Lung (tissue), 12 donors: ENCODE data around the gene ASIP. TPM values are rescaled to one million over a fixed set of nuclear protein-coding genes. Genes with fewer than 3 reads are reported as not detected.
"Not testable (repeated sequence)": the region's sequence is repeated elsewhere in the genome, so short reads cannot be mapped to it uniquely, and the experiment has no call there.

Experiments
- ATAC-seq: fragments of 200-7000 bp; cut with Tn5 transposase; one replicate; pipeline ENCODE4 v1.9.1; 2020; ENCODE audit warnings: moderate number of reproducible peaks; ENCODE audit not compliant: insufficient read depth, low FRiP score
- DNase-seq, 3 donors: peaks; one replicate each; pipeline ENCODE4 v3.0.0-alpha.2; 2013 to 2017
- H3K27ac ChIP-seq, 2 donors: one replicate each; pipeline ENCODE4 v1.5.1; 2013; ENCODE audit warnings: mild to moderate bottlenecking in 2 of 2, moderate library complexity in 2 of 2, control low read depth in 1 of 2, inconsistent platforms in 1 of 2, low read depth in 1 of 2, low read length in 1 of 2
- H3K27me3 ChIP-seq, 3 donors: one replicate each; pipeline ENCODE4 v1.5.1; 2013; ENCODE audit warnings: low read length in 2 of 3; ENCODE audit not compliant: control insufficient read depth in 3 of 3, insufficient read depth in 3 of 3
- H3K36me3 ChIP-seq, 4 donors: one replicate each; pipeline ENCODE4 v1.5.1; 2013; ENCODE audit warnings: low read length in 4 of 4, mild to moderate bottlenecking in 1 of 4, moderate library complexity in 1 of 4; ENCODE audit not compliant: control insufficient read depth in 4 of 4, insufficient read depth in 4 of 4
- H3K4me1 ChIP-seq, 5 donors: one replicate each; pipeline ENCODE4 v1.5.1; 2013; ENCODE audit warnings: low read length in 5 of 5, mild to moderate bottlenecking in 2 of 5, moderate library complexity in 1 of 5; ENCODE audit not compliant: control insufficient read depth in 5 of 5, insufficient read depth in 5 of 5
- H3K4me3 ChIP-seq: one replicate; pipeline ENCODE4 v1.5.1; 2013; ENCODE audit warnings: mild to moderate bottlenecking, control low read depth, moderate library complexity
- H3K9ac ChIP-seq, 2 donors: one replicate each; pipeline ENCODE4 v1.5.1; 2013; ENCODE audit warnings: low read length in 2 of 2, control low read depth in 1 of 2; ENCODE audit not compliant: insufficient read depth in 1 of 2
- H3K9me3 ChIP-seq, 4 donors: one replicate each; pipeline ENCODE4 v1.5.1; 2013; ENCODE audit warnings: low read length in 3 of 4, mild to moderate bottlenecking in 1 of 4, moderate library complexity in 1 of 4; ENCODE audit not compliant: control insufficient read depth in 4 of 4, insufficient read depth in 3 of 4
- WGBS, 2 donors: extraction: QIAGEN DNeasy Blood & Tissue Kit; methylation state at CpG; one replicate each; pipeline ENCODE4 v1.1.7; 2013; 5-methylcytosine and 5-hydroxymethylcytosine counted together
- polyA plus RNA-seq, 2 donors: library from polyadenylated mRNA; stranded (reverse); fragments of 200-250 nt; gene quantifications; one replicate each; pipeline ENCODE4 v1.2.1, GENCODE V29; 2013
- total RNA-seq, 2 donors: library from RNA; depleted of rRNA in 1 of 2; stranded (reverse); fragments of >200 nt in 1 of 2; gene quantifications; one replicate each; pipeline ENCODE4 v1.2.1, GENCODE V29; 2014 to 2021
- TF ChIP-seq, protein P1 (sequence below): IDR thresholded peaks from 2 replicates; pipeline ENCODE4 v1.5.1; 2012; ENCODE audit warnings: mild to moderate bottlenecking; ENCODE audit errors: control extremely low read depth, extremely low read depth
- donor health status: control.
- donor health status: control.
- donor health status: Bipolar disorder and iron deficiency.
- donor health status: healthy.
- donor health status: DM: yes; HTN: yes; CAD: no.

ASIP gene
- total and polyA plus RNA-seq, 4 donors: 0.15 to 0.87 TPM; not detected in 2

DNA sequence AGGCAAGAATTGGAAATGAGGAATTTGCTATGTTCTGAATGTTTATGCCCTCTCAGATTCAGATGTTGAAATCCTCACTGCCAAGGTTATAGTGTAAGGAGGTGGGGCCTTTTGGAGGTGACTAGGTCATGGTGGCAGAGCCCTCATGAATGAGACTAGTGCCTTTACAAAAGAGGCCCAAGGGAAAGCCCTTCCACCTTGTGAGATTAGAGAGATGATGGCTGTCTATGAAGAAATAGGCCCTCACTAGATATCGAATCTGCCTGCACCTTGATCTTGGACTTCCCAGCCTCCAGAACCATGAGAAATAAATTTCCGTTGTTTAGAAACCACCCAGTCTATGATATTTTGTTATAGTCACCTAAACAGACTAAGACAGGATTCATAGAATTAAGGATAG is 10.4 kb downstream of the ASIP start:
- no peaks in the 10 kb centered on the region for H3K27me3 ChIP-seq
- no peaks in the 10 kb centered on the region for H3K9me3 ChIP-seq
- H3K27ac ChIP-seq: no peak overlapping the region
- H3K4me3 ChIP-seq: no peak overlapping the region
- H3K9ac ChIP-seq: no peak overlapping the region
- no peaks in the 10 kb centered on the region for H3K4me1 ChIP-seq
- TF ChIP-seq, protein P1, sequence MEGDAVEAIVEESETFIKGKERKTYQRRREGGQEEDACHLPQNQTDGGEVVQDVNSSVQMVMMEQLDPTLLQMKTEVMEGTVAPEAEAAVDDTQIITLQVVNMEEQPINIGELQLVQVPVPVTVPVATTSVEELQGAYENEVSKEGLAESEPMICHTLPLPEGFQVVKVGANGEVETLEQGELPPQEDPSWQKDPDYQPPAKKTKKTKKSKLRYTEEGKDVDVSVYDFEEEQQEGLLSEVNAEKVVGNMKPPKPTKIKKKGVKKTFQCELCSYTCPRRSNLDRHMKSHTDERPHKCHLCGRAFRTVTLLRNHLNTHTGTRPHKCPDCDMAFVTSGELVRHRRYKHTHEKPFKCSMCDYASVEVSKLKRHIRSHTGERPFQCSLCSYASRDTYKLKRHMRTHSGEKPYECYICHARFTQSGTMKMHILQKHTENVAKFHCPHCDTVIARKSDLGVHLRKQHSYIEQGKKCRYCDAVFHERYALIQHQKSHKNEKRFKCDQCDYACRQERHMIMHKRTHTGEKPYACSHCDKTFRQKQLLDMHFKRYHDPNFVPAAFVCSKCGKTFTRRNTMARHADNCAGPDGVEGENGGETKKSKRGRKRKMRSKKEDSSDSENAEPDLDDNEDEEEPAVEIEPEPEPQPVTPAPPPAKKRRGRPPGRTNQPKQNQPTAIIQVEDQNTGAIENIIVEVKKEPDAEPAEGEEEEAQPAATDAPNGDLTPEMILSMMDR: no peak
- WGBS, 2 donors: 98 to 99% methylated on average over 2 of the region's 2 CpGs
- no peak for ATAC-seq
- no peaks in the 10 kb centered on the region for H3K36me3 ChIP-seq
- no peak for DNase-seq

DNA sequence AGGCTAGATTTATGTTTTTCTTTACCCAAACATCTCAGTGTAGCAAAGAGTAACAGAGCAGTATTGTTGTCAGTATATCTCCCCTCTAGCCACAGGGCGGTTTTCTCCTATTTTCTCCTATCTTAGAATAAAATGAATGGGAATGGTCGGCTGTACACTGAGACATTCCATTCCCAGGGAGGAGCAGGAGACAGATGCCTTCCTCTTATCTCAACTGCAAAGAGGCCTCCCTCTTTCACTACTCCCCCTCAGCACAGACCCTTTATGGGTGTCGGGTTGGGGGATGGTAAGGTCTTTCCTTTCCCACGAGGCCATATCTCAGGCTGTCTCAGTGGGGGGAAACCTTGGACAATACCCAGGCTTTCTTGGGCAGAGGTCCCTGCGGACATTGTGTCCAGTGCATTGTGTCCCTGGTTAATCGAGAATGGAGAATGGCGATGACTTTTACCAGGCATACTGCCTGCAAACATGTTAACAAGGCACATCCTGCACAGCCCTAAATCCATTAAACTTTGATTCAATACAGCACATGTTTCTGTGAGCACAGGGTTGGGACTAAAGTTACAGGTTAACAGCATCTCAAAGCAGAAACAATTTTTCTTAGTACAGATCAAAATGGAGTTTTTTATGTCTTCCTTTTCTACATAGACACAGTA is 11.3 kb downstream of the ASIP start:
- WGBS, 2 donors: 72 to 81% methylated on average over 7 of the region's 7 CpGs
- not testable (repeated sequence) for ATAC-seq, H3K27ac ChIP-seq, H3K4me1 ChIP-seq, H3K36me3 ChIP-seq, H3K4me3 ChIP-seq, DNase-seq, H3K9me3 ChIP-seq, H3K9ac ChIP-seq, H3K27me3 ChIP-seq

DNA sequence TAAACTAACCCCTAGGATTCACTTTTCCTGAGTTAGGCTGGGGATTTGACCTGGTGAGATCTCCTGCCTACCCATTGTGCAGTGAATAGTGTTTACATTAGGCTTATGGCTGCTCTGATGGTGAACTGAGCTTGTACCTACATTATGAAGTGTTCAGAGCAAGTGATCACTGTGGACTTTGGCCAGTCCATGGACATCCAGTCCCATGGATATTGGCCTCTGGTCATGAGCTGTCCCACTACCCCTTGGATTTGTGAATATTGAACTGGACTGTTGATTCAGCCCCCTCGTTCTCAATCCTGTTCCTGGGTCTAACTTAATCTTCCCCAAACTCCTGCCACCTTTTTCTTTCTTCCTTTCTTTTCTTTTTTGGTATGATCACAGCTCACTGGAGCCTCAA is 13.8 kb downstream of the ASIP start:
- Histone ChIP-seq H3K27ac (no peak overlapping the region), H3K9me3 (no peaks in the 10 kb centered on the region), H3K36me3 (no peaks in the 10 kb centered on the region), H3K4me3 (no peak overlapping the region), H3K4me1 (peaks cover 0 to 3% (median 0%) of the 10 kb centered on the region in 5 donors), H3K9ac (no peak overlapping the region), H3K27me3 (no peaks in the 10 kb centered on the region)
- WGBS, 2 donors: 85 to 88% methylated on average over 1 of the region's 1 CpG
- DNase-seq: no peak
- TF ChIP-seq, protein P1: no peak
- ATAC-seq: no peak

DNA sequence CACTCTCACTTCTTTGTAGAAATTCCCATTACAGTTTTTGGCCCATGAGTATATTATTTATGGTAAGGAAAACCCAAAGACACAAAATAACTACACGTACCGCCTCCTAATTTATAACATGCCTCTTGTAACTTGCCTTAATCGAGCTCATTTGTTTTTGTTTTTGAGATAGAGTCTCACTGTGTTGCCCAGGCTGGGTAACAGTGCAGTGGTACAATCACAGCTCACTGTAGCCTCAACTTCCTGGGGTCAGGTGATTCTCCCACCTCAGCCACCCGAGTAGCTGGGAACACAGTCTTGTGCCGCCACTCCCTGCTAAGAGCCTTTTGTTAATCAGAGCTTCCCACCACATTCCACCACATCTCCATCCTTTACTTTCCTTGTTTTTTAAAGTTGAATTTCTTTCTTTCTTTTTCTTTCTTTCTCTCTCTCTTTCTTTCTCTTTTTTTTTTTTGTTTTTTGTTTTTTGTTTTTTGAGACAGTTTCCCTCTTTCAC is 15.5 kb downstream of the ASIP start:
- H3K27ac ChIP-seq: no peak overlapping the region
- H3K4me1 ChIP-seq: peaks cover 0 to 3% (median 0%) of the 10 kb centered on the region in 5 donors
- H3K9ac ChIP-seq: no peak overlapping the region
- H3K9me3 ChIP-seq: no peaks in the 10 kb centered on the region
- no peak for ATAC-seq
- H3K27me3 ChIP-seq: no peaks in the 10 kb centered on the region
- TF ChIP-seq, protein P1: no peak
- no peak for DNase-seq
- H3K4me3 ChIP-seq: no peak overlapping the region
- H3K36me3 ChIP-seq: no peaks in the 10 kb centered on the region
- WGBS, 2 donors: 76 to 87% methylated on average over 5 of the region's 5 CpGs
